CD4-positive, CD25-positive, alpha-beta regulatory T cell (primary cell): ENCODE measurements around the gene TTPAL. TPM values are rescaled to one million over a fixed set of nuclear protein-coding genes. Genes with fewer than 3 reads are reported as not detected.
A peak's percentile ranks its signal among the peaks of the same experiment; 100 is the strongest.

Source experiments
- ATAC-seq, 2 donors: fragments of 150-1000 bp; cut with Tn5 transposase; one replicate each; pipeline ENCODE4 v1.10.0; 2021; ENCODE audit warnings: low read depth in 2 of 2, moderate number of reproducible peaks in 2 of 2, moderate library complexity in 1 of 2
- DNase-seq, 3 donors: peaks; one replicate each; pipeline versions ENCODE4 v3.0.0 to v3.0.0-alpha.2; 2012 to 2022; ENCODE audit warnings: mixed read lengths in 1 of 3
- H3K27ac ChIP-seq: one replicate; pipeline ENCODE4 v1.7.0; 2013; ENCODE audit warnings: mild to moderate bottlenecking, low read length; ENCODE audit not compliant: insufficient read depth, poor library complexity, severe bottlenecking
- H3K27me3 ChIP-seq: one replicate; pipeline ENCODE4 v1.7.0; 2013; ENCODE audit warnings: low read length; ENCODE audit not compliant: control insufficient read depth, insufficient read depth
- H3K36me3 ChIP-seq: one replicate; pipeline ENCODE4 v1.7.0; 2013; ENCODE audit warnings: mild to moderate bottlenecking, low read length, moderate library complexity; ENCODE audit not compliant: control insufficient read depth, insufficient read depth
- H3K4me1 ChIP-seq: 2 replicates; pipeline ENCODE4 v1.7.0; 2013; ENCODE audit warnings: mild to moderate bottlenecking, low read length; ENCODE audit not compliant: insufficient read depth, control insufficient read depth, poor library complexity, severe bottlenecking
- H3K4me3 ChIP-seq: one replicate; pipeline ENCODE4 v1.7.0; 2013; ENCODE audit warnings: low read depth, mild to moderate bottlenecking, low read length, moderate library complexity
- H3K9me3 ChIP-seq, 2 experiments: 1 replicate in 1 of 2; 2 replicates in 1 of 2; pipeline ENCODE4 v1.7.0; 2013; ENCODE audit warnings: low read length in 2 of 2, mild to moderate bottlenecking in 1 of 2, moderate library complexity in 1 of 2; ENCODE audit not compliant: control insufficient read depth in 2 of 2
- H3K27ac Mint-ChIP-seq, 3 donors: one replicate each; pipeline ENCODE4 v1.8.0; 2020 to 2022; ENCODE audit warnings: mild to moderate bottlenecking in 3 of 3, mixed read lengths in 3 of 3, moderate library complexity in 2 of 3
- H3K27me3 Mint-ChIP-seq: one replicate; pipeline ENCODE4 v1.8.0; 2022; ENCODE audit warnings: mild to moderate bottlenecking, mixed read lengths
- H3K36me3 Mint-ChIP-seq: one replicate; pipeline ENCODE4 v1.8.0; 2020; ENCODE audit warnings: mixed read lengths
- H3K4me1 Mint-ChIP-seq, 4 donors: one replicate each; pipeline ENCODE4 v1.8.0; 2020 to 2022; ENCODE audit warnings: mixed read lengths in 4 of 4, mild to moderate bottlenecking in 1 of 4
- H3K4me3 Mint-ChIP-seq, 4 donors: one replicate each; pipeline ENCODE4 v1.8.0; 2020 to 2022; ENCODE audit warnings: mild to moderate bottlenecking in 4 of 4, mixed read lengths in 4 of 4, moderate library complexity in 3 of 4
- H3K9me3 Mint-ChIP-seq, 7 donors: one replicate each; pipeline ENCODE4 v1.8.0; 2020 to 2022; ENCODE audit warnings: mixed read lengths in 7 of 7, mild to moderate bottlenecking in 3 of 7, moderate library complexity in 2 of 7
- polyA plus RNA-seq, 4 donors: library from polyadenylated mRNA; unstranded; fragments of 300-500 nt; fragmentation: Illumina TruSeq; gene quantifications; one replicate each; pipeline ENCODE4 v1.2.3, GENCODE V29; 2021
- total RNA-seq: library from RNA; stranded (reverse); gene quantifications from one replicate; pipeline ENCODE4 v1.2.3, GENCODE V29; 2022

Gene TTPAL
- total and polyA plus RNA-seq, 5 donors from 2014 or later: 11.5 to 14.4 (median 13.2) TPM

GRCh38 chr20:44522841-44523240 is 47.2 kb downstream of the TTPAL start:
- H3K4me1 ChIP-seq: peaks cover 39% of the 10 kb centered on the region
- Mint-ChIP-seq H3K9me3 (no peaks in the 10 kb centered on the region), H3K36me3 (peaks cover 1% of the 10 kb centered on the region), H3K27ac (peak overlapping the region; percentile 89 to 97 (median 97)), H3K4me1 (peaks cover 17 to 48% (median 29%) of the 10 kb centered on the region in 4 donors), H3K27me3 (no peaks in the 10 kb centered on the region), H3K4me3 (peak overlapping the region; percentile 88 to 92 (median 92))
- ATAC-seq (no peak), DNase-seq (no peak)
- H3K4me3 ChIP-seq: peak overlapping the region; percentile 99
- no peaks in the 10 kb centered on the region for H3K9me3 ChIP-seq
- peak overlapping the region; percentile 97 for H3K27ac ChIP-seq
- H3K27me3 ChIP-seq: no peaks in the 10 kb centered on the region
- H3K36me3 ChIP-seq: peaks cover 10% of the 10 kb centered on the region

GRCh38 chr20:44523746-44524145 is 48.1 kb downstream of the TTPAL start:
- Mint-ChIP-seq H3K36me3 (no peaks in the 10 kb centered on the region), H3K9me3 (no peaks in the 10 kb centered on the region), H3K4me1 (peaks cover 17 to 41% (median 26%) of the 10 kb centered on the region in 4 donors), H3K4me3 (peak overlapping the region in 3 of 4 donors; percentile 52 to 88 (median 73)), H3K27ac (peak overlapping the region; percentile 82 to 97 (median 97)), H3K27me3 (peaks cover 6% of the 10 kb centered on the region)
- peaks cover 7% of the 10 kb centered on the region for H3K36me3 ChIP-seq
- H3K27ac ChIP-seq: no peak overlapping the region
- H3K27me3 ChIP-seq: no peaks in the 10 kb centered on the region
- no peak for DNase-seq
- no peaks in the 10 kb centered on the region for H3K9me3 ChIP-seq
- ATAC-seq: no peak
- no peak overlapping the region for H3K4me3 ChIP-seq
- peaks cover 30% of the 10 kb centered on the region for H3K4me1 ChIP-seq

GRCh38 chr20:44526129-44526528 is 50.5 kb downstream of the TTPAL start:
- DNase-seq (no peak), ATAC-seq (no peak)
- Histone ChIP-seq H3K27ac (no peak overlapping the region), H3K4me1 (peaks cover 6% of the 10 kb centered on the region), H3K36me3 (no peaks in the 10 kb centered on the region), H3K9me3 (no peaks in the 10 kb centered on the region), H3K27me3 (no peaks in the 10 kb centered on the region), H3K4me3 (no peak overlapping the region)
- H3K4me1 Mint-ChIP-seq: peaks cover 8 to 22% (median 11%) of the 10 kb centered on the region in 4 donors
- peaks cover 17% of the 10 kb centered on the region for H3K27me3 Mint-ChIP-seq
- H3K4me3 Mint-ChIP-seq: no peak overlapping the region
- no peak overlapping the region for H3K27ac Mint-ChIP-seq
- no peaks in the 10 kb centered on the region for H3K9me3 Mint-ChIP-seq
- H3K36me3 Mint-ChIP-seq: no peaks in the 10 kb centered on the region

- peaks cover 19% of the 10 kb centered on the region for H3K27me3 Mint-ChIP-seq
- no peaks in the 10 kb centered on the region for H3K36me3 Mint-ChIP-seq
- peaks cover 4 to 17% (median 5%) of the 10 kb centered on the region in 4 donors for H3K4me1 Mint-ChIP-seq
- H3K36me3 ChIP-seq: no peaks in the 10 kb centered on the region
- no peak for ATAC-seq
- DNase-seq: no peak
- H3K27ac ChIP-seq: no peak overlapping the region
- H3K9me3 ChIP-seq: no peaks in the 10 kb centered on the region
- no peak overlapping the region for H3K27ac Mint-ChIP-seq
- peaks cover 14% of the 10 kb centered on the region for H3K4me1 ChIP-seq
- no peaks in the 10 kb centered on the region for H3K9me3 Mint-ChIP-seq
- no peak overlapping the region for H3K4me3 ChIP-seq
- H3K4me3 Mint-ChIP-seq: peak overlapping the region in 1 of 4 donors; percentile 13
- peaks cover 3% of the 10 kb centered on the region for H3K27me3 ChIP-seq
These were observed 52.1 kb downstream of the TTPAL start for GRCh38 chr20:44527716-44528199.

GRCh38 chr20:44528309-44528708 is 52.6 kb downstream of the TTPAL start:
- no peaks in the 10 kb centered on the region for H3K9me3 ChIP-seq
- H3K27me3 ChIP-seq: peaks cover 3% of the 10 kb centered on the region
- Mint-ChIP-seq H3K4me1 (peaks cover 1 to 12% (median 4%) of the 10 kb centered on the region in 4 donors), H3K27me3 (peaks cover 19% of the 10 kb centered on the region), H3K9me3 (no peaks in the 10 kb centered on the region), H3K4me3 (peak overlapping the region in 1 of 4 donors; percentile 7), H3K36me3 (no peaks in the 10 kb centered on the region), H3K27ac (peak overlapping the region in 1 of 3 donors; percentile 31)
- H3K36me3 ChIP-seq: no peaks in the 10 kb centered on the region
- DNase-seq: no peak
- no peak for ATAC-seq
- H3K4me3 ChIP-seq: no peak overlapping the region
- H3K27ac ChIP-seq: no peak overlapping the region
- peaks cover 15% of the 10 kb centered on the region for H3K4me1 ChIP-seq

- H3K36me3 Mint-ChIP-seq: no peaks in the 10 kb centered on the region
- peaks cover 3% of the 10 kb centered on the region for H3K27me3 ChIP-seq
- H3K4me1 Mint-ChIP-seq: peaks cover 0 to 9% (median 2%) of the 10 kb centered on the region in 4 donors
- no peak overlapping the region for H3K27ac Mint-ChIP-seq
- DNase-seq (no peak), ATAC-seq (no peak)
- no peaks in the 10 kb centered on the region for H3K9me3 ChIP-seq
- H3K9me3 Mint-ChIP-seq: no peaks in the 10 kb centered on the region
- no peaks in the 10 kb centered on the region for H3K36me3 ChIP-seq
- peaks cover 24% of the 10 kb centered on the region for H3K27me3 Mint-ChIP-seq
- H3K27ac ChIP-seq: no peak overlapping the region
- peaks cover 15% of the 10 kb centered on the region for H3K4me1 ChIP-seq
- H3K4me3 Mint-ChIP-seq: no peak overlapping the region
- peak overlapping the region; percentile 31 for H3K4me3 ChIP-seq
These were observed 56.7 kb downstream of the TTPAL start for GRCh38 chr20:44532259-44532980.

- H3K27me3 Mint-ChIP-seq: peaks cover 24% of the 10 kb centered on the region
- no peak overlapping the region for H3K27ac ChIP-seq
- H3K9me3 Mint-ChIP-seq: no peaks in the 10 kb centered on the region
These were observed 57.3 kb downstream of the TTPAL start for GRCh38 chr20:44532981-44533331.

GRCh38 chr20:44533928-44534327 is 58.3 kb downstream of the TTPAL start:
- H3K4me1 Mint-ChIP-seq: peaks cover 0 to 9% (median 2%) of the 10 kb centered on the region in 4 donors
- H3K27me3 Mint-ChIP-seq: peaks cover 23% of the 10 kb centered on the region
- DNase-seq: no peak
- H3K36me3 Mint-ChIP-seq: no peaks in the 10 kb centered on the region
- no peak overlapping the region for H3K27ac Mint-ChIP-seq
- ATAC-seq: no peak
- Histone ChIP-seq H3K27ac (no peak overlapping the region), H3K36me3 (no peaks in the 10 kb centered on the region), H3K4me3 (no peak overlapping the region), H3K27me3 (peaks cover 3% of the 10 kb centered on the region), H3K4me1 (peaks cover 15% of the 10 kb centered on the region), H3K9me3 (no peaks in the 10 kb centered on the region)
- no peak overlapping the region for H3K4me3 Mint-ChIP-seq
- no peaks in the 10 kb centered on the region for H3K9me3 Mint-ChIP-seq

More at GRCh38 chr20:44532981-44533331, 57.3 kb downstream of the TTPAL start:
- Mint-ChIP-seq H3K36me3 (no peaks in the 10 kb centered on the region), H3K4me1 (peaks cover 0 to 9% (median 2%) of the 10 kb centered on the region in 4 donors), H3K27ac (no peak overlapping the region), H3K4me3 (no peak overlapping the region)
- no peak for ATAC-seq
- Histone ChIP-seq H3K4me1 (peaks cover 15% of the 10 kb centered on the region), H3K9me3 (no peaks in the 10 kb centered on the region), H3K36me3 (no peaks in the 10 kb centered on the region), H3K4me3 (no peak overlapping the region), H3K27me3 (peaks cover 3% of the 10 kb centered on the region)
- peak in 1 of 3 donors; percentile 20 for DNase-seq
